CD14-positive monocyte (primary cell): ENCODE results near the gene ABTB1. TPM values are rescaled to one million over a fixed set of nuclear protein-coding genes. Genes with fewer than 3 reads are reported as not detected.
A peak's percentile ranks its signal among the peaks of the same experiment; 100 is the strongest.

Experiments used
- DNase-seq, 3 donors: peaks; one replicate each; pipeline ENCODE4 v3.0.0-alpha.2; 2011 to 2022
- H2AFZ ChIP-seq: 2 replicates; pipeline ENCODE4 v1.6.0; 2012; ENCODE audit warnings: mild to moderate bottlenecking, low read depth, low read length, inconsistent platforms; ENCODE audit not compliant: insufficient read depth, poor library complexity, severe bottlenecking
- H3K27ac ChIP-seq, 2 donors: 1 replicate in 1 of 2; 2 replicates in 1 of 2; pipeline ENCODE4 v1.5.1; 2012 to 2013; ENCODE audit warnings: low read length in 2 of 2, control low read depth in 1 of 2, inconsistent platforms in 1 of 2, low read depth in 1 of 2, mild to moderate bottlenecking in 1 of 2
- H3K27me3 ChIP-seq, 2 donors: one replicate each; pipeline versions ENCODE4 v1.6.0 to v1.6.1; 2011 to 2013; ENCODE audit warnings: low read length in 2 of 2; ENCODE audit not compliant: control insufficient read depth in 2 of 2, insufficient read depth in 2 of 2
- H3K36me3 ChIP-seq, 2 donors: replicated peaks in 1 of 2; 1 replicate in 1 of 2; 2 replicates in 1 of 2; pipeline versions ENCODE4 v1.5.1 to v1.6.1; 2012 to 2013; ENCODE audit warnings: low read length in 2 of 2, control low read depth in 1 of 2, inconsistent platforms in 1 of 2, mild to moderate bottlenecking in 1 of 2; ENCODE audit not compliant: insufficient read depth in 2 of 2, control insufficient read depth in 1 of 2
- H3K4me1 ChIP-seq, 2 donors: 1 replicate in 1 of 2; 2 replicates in 1 of 2; pipeline versions ENCODE4 v1.5.1 to v1.6.1; 2012 to 2013; ENCODE audit warnings: low read length in 2 of 2, control low read depth in 1 of 2, inconsistent platforms in 1 of 2, mild to moderate bottlenecking in 1 of 2, moderate library complexity in 1 of 2; ENCODE audit not compliant: insufficient read depth in 2 of 2, control insufficient read depth in 1 of 2
- H3K4me2 ChIP-seq: replicated peaks from 2 replicates; pipeline ENCODE3; 2012; ENCODE audit warnings: low read length, moderate library complexity, mild to moderate bottlenecking; ENCODE audit not compliant: poor library complexity, severe bottlenecking; ENCODE audit errors: extremely low read depth
- H3K4me3 ChIP-seq, 3 experiments: fragments of 200-600 bp in 1 of 3; sonication (generic) in 1 of 3; replicated peaks in 1 of 3; 1 replicate in 2 of 3; 2 replicates in 1 of 3; pipeline ENCODE4 v1.5.1; 2011 to 2013; ENCODE audit warnings: low read length in 3 of 3, mild to moderate bottlenecking in 3 of 3, control low read depth in 2 of 3, low read depth in 2 of 3, inconsistent platforms in 1 of 3, moderate library complexity in 1 of 3
- H3K79me2 ChIP-seq: 2 replicates; pipeline ENCODE4 v1.6.0; 2012; ENCODE audit warnings: mild to moderate bottlenecking, control low read depth, inconsistent platforms, low read length, moderate library complexity; ENCODE audit not compliant: insufficient read depth
- H3K9ac ChIP-seq: 2 replicates; pipeline ENCODE4 v1.6.0; 2017; ENCODE audit warnings: low read length, mild to moderate bottlenecking; ENCODE audit not compliant: insufficient read depth, poor library complexity, severe bottlenecking
- H3K9me3 ChIP-seq, 2 donors: replicated peaks in 1 of 2; 1 replicate in 1 of 2; 2 replicates in 1 of 2; pipeline versions ENCODE4 v1.5.1 to v1.6.1; 2012 to 2013; ENCODE audit warnings: low read length in 2 of 2, control low read depth in 1 of 2; ENCODE audit not compliant: control insufficient read depth in 1 of 2, insufficient read depth in 1 of 2
- H4K20me1 ChIP-seq: 2 replicates; pipeline ENCODE4 v1.6.0; 2012; ENCODE audit warnings: mild to moderate bottlenecking, low read length, control low read depth, moderate library complexity; ENCODE audit not compliant: insufficient read depth
- H3K27ac Mint-ChIP-seq, 7 donors: one replicate each; pipeline ENCODE4 v1.8.0; 2020; ENCODE audit warnings: mild to moderate bottlenecking in 7 of 7, mixed read lengths in 7 of 7, moderate library complexity in 6 of 7, inconsistent platforms in 2 of 7
- H3K27me3 Mint-ChIP-seq, 3 donors: one replicate each; pipeline ENCODE4 v1.8.0; 2021 to 2022; ENCODE audit warnings: low read depth in 3 of 3, mild to moderate bottlenecking in 3 of 3, mixed read lengths in 3 of 3, moderate library complexity in 3 of 3, inconsistent platforms in 1 of 3
- H3K36me3 Mint-ChIP-seq, 2 donors: one replicate each; pipeline ENCODE4 v1.8.0; 2020; ENCODE audit warnings: mixed read lengths in 2 of 2, inconsistent platforms in 1 of 2, mild to moderate bottlenecking in 1 of 2
- H3K4me1 Mint-ChIP-seq: one replicate; pipeline ENCODE4 v1.8.0; 2020; ENCODE audit warnings: mild to moderate bottlenecking, mixed read lengths
- H3K4me3 Mint-ChIP-seq, 2 donors: one replicate each; pipeline ENCODE4 v1.8.0; 2020; ENCODE audit warnings: mild to moderate bottlenecking in 2 of 2, mixed read lengths in 2 of 2, moderate library complexity in 1 of 2
- H3K9me3 Mint-ChIP-seq, 7 donors: one replicate each; pipeline ENCODE4 v1.8.0; 2020 to 2022; ENCODE audit warnings: mixed read lengths in 7 of 7, mild to moderate bottlenecking in 6 of 7, moderate library complexity in 6 of 7, inconsistent platforms in 2 of 7
- WGBS: methylation state at CpG from one replicate; pipeline ENCODE4 v1.1.5; 2013; ENCODE audit warnings: missing lambda C conversion rate; ENCODE audit not compliant: insufficient coverage; 5-methylcytosine and 5-hydroxymethylcytosine counted together
- intact Hi-C, 2 donors: fragments of 100-400 bp; cut with micrococcal nuclease; formaldehyde crosslinking; loops; one replicate each; pipeline versions ENCODE4 v1.15.0 to v1.15.1; 2023
- polyA plus RNA-seq, 3 donors: library from polyadenylated mRNA; depleted of rRNA in 1 of 3; unstranded in 2 of 3; stranded (reverse) in 1 of 3; fragments of 300-500 nt in 2 of 3; fragments of >200 nt in 1 of 3; fragmentation: Illumina TruSeq in 2 of 3; gene quantifications; 1 replicate in 2 of 3; 2 replicates in 1 of 3; pipeline ENCODE4 v1.2.3, GENCODE V29; 2012 to 2021
- TF ChIP-seq, protein P1 (sequence below): fragments of 200-600 bp; IDR thresholded peaks from one replicate; pipeline ENCODE4 v1.8.0; 2022; ENCODE audit warnings: antibody characterized with exemption, mild to moderate bottlenecking

ABTB1 gene
- polyA plus RNA-seq, 3 donors = 107 to 246 (median 118) TPM

- Mint-ChIP-seq H3K36me3 (peaks cover 15 to 19% of the 10 kb centered on the region in 2 donors), H3K9me3 (peaks cover 0 to 2% (median 0%) of the 10 kb centered on the region in 7 donors), H3K27ac (peak overlapping the region in 1 of 7 donors; percentile 89), H3K4me3 (peak overlapping the region in 1 of 2 donors; percentile 79), H3K27me3 (peaks cover 3 to 5% (median 3%) of the 10 kb centered on the region in 3 donors), H3K4me1 (peaks cover 30% of the 10 kb centered on the region)
- Histone ChIP-seq H3K9me3 (no peaks in the 10 kb centered on the region), H3K27ac (no peak overlapping the region), H3K27me3 (no peaks in the 10 kb centered on the region), H3K36me3 (peaks cover 0 to 7% of the 10 kb centered on the region in 2 donors), H3K4me1 (peaks cover 20 to 33% of the 10 kb centered on the region in 2 donors), H3K4me3 (peak overlapping the region in 1 of 3 experiments; percentile 91), H4K20me1 (peaks cover 28% of the 10 kb centered on the region), H3K4me2 (peak overlapping the region; percentile 93), H2AFZ (no peak overlapping the region), H3K9ac (peak overlapping the region; percentile 98), H3K79me2 (peaks cover 30% of the 10 kb centered on the region)
- DNase-seq = peak in 1 of 3 donors; percentile 4
- 96% methylated on average over 13 of the region's 20 CpGs for WGBS
- TF ChIP-seq, protein P1, sequence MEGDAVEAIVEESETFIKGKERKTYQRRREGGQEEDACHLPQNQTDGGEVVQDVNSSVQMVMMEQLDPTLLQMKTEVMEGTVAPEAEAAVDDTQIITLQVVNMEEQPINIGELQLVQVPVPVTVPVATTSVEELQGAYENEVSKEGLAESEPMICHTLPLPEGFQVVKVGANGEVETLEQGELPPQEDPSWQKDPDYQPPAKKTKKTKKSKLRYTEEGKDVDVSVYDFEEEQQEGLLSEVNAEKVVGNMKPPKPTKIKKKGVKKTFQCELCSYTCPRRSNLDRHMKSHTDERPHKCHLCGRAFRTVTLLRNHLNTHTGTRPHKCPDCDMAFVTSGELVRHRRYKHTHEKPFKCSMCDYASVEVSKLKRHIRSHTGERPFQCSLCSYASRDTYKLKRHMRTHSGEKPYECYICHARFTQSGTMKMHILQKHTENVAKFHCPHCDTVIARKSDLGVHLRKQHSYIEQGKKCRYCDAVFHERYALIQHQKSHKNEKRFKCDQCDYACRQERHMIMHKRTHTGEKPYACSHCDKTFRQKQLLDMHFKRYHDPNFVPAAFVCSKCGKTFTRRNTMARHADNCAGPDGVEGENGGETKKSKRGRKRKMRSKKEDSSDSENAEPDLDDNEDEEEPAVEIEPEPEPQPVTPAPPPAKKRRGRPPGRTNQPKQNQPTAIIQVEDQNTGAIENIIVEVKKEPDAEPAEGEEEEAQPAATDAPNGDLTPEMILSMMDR = no peak
- intact Hi-C loops = loop anchor here (5.0 to 10.0 kb wide), 4 partner anchors 74 to 404 kb away; partner anchors contain the start of genes MCM2 (in 1 of the 2), SEC61A1 (in 1 of the 2) and TPRA1 (in 1 of the 2)
Observed at GRCh38 chr3:127670761-127671522, 1.8 kb upstream of the ABTB1 start.

DNA sequence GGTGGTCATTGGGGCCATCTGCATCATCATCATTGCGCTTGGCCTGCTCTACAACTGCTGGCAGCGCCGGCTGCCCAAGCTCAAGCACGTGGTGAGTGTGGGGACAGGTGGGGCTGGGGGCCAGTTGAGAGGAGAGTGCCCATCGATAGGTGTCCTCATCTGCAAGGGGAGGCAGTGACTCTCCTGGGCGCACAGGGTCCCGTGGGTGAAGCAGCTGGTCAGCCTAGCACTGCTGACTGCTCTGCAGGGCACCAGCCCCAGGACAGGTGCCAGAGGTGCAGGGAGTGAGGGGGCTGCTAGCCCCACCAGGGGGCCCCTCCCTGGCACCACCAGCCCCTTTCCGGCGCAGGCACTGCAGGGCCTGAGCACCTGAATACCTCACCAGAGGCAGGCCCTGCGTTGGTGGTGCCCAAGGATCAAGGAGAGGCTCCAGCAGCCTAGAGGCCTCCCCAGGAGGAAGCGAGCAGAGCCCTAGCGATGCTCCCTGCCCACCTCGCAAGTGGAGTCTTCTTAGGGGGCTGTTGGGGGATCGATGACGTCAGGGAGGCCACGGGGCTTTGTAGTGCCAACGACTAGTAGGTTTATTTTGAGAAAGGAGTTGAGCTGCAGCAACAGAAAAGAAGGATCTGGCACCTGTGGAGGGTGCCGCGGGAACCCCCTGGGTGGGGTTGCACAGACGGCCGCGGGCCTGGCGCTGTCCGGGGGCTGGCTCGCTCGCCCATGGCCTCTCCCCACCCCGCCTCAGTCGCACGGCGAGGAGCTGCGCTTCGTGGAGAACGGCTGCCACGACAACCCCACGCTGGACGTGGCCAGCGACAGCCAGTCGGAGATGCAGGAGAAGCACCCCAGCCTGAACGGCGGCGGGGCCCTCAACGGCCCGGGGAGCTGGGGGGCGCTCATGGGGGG is 976 bp upstream of the ABTB1 start:
- peak overlapping the region; percentile 48 to 91 (median 59) for H3K4me3 ChIP-seq
- peaks cover 30% of the 10 kb centered on the region for H3K79me2 ChIP-seq
- H4K20me1 ChIP-seq = peaks cover 35% of the 10 kb centered on the region
- H3K9ac ChIP-seq = peak overlapping the region; percentile 98
- peaks cover 8 to 16% of the 10 kb centered on the region in 2 donors for H3K36me3 ChIP-seq
- peaks cover 24 to 38% of the 10 kb centered on the region in 2 donors for H3K4me1 ChIP-seq
- Mint-ChIP-seq H3K27me3 (peaks cover 2 to 3% (median 3%) of the 10 kb centered on the region in 3 donors), H3K36me3 (peaks cover 21 to 27% of the 10 kb centered on the region in 2 donors), H3K4me3 (peak overlapping the region; percentile 79 to 93), H3K4me1 (peaks cover 39% of the 10 kb centered on the region), H3K27ac (peak overlapping the region; percentile 76 to 94 (median 89)), H3K9me3 (peaks cover 0 to 2% (median 0%) of the 10 kb centered on the region in 7 donors)
- peak overlapping the region; percentile 38 to 96 for H3K27ac ChIP-seq
- 19% methylated on average over 40 of the region's 44 CpGs for WGBS
- H2AFZ ChIP-seq = peak overlapping the region; percentile 80
- H3K4me2 ChIP-seq = peak overlapping the region; percentile 93
- H3K9me3 ChIP-seq = no peaks in the 10 kb centered on the region
- intact Hi-C loops = loop anchor here (5.0 to 10.0 kb wide), 4 partner anchors 74 to 403 kb away; partner anchors contain the start of genes MCM2 (in 1 of the 2), SEC61A1 (in 1 of the 2) and TPRA1 (in 1 of the 2)
- H3K27me3 ChIP-seq = no peaks in the 10 kb centered on the region
- TF ChIP-seq, protein P1 = no peak
- DNase-seq = peak in 2 of 3 donors; percentile 5 to 22
